AG04449 (cell line): ENCODE measurements around the gene TXNRD2.

ENCODE experiments used
- CTCF ChIA-PET: fragments of 350-600 bp; formaldehyde crosslinking; extraction: SDS; loops from one replicate; lab custom pipeline; 2021; ENCODE audit warnings: antibody characterized with exemption; lab: Yijun Ruan, JAX
- POLR2A ChIA-PET: fragments of 400-600, 350-600 bp; formaldehyde crosslinking; extraction: SDS; loops from one replicate; lab custom pipeline; 2020; ENCODE audit warnings: antibody characterized with exemption, inconsistent platforms; lab: Yijun Ruan, JAX
- DNase-seq: peaks from one replicate; pipeline ENCODE4 v3.0.0-alpha.2; 2010; ENCODE audit warnings: low read depth, low spot score
- H3K4me3 ChIP-seq: 2 replicates; pipeline ENCODE4 v1.5.1; 2011; ENCODE audit warnings: low read depth, mild to moderate bottlenecking, control low read depth, low read length
- TF ChIP-seq, protein P1 (sequence below): IDR thresholded peaks from one replicate; pipeline ENCODE4 v1.5.1; 2011; ENCODE audit warnings: mild to moderate bottlenecking, moderate library complexity, low read length, control low read depth, inconsistent platforms; ENCODE audit not compliant: insufficient read depth; ENCODE audit errors: missing control alignments

The TXNRD2 gene

DNA sequence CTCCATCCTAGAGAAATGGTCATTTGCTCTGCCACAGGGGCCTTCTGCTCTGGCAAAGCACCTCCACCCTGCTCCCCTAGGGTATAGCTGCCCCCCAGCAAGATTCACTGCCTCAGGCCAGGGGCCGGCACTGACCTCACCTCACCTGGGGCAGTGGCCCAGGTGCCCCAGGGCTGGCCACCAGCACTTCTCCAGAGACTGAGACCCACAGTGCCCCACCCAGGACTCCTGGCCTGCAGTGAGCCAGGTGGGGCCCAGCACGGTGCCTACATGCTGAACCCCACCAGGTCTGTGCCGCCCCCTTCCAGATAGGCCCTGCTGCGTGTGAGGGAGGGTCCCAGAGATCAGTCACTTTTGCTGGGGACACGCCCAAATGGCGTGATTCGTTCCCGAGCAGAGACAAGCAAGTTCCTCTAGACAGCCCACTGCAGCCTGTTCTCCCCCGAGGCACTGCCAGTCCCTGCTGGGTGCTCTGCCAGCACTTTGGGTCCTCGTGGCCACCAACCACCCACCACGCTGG lies 97.7 kb downstream of the TXNRD2 start:
- ChIA-PET POLR2A (interaction anchor here (1.6 kb wide), 1 partner anchor 11 kb away, joined by 5 read pairs; the partner anchor contains the start of genes GNB1L and RTL10), CTCF (interaction anchor here (1.2 kb wide), 1 partner anchor 114 kb away, joined by 5 read pairs; no protein-coding TSS in a partner anchor)

GRCh38 chr22:19843107-19843856 lies 98.3 kb downstream of the TXNRD2 start:
- ChIA-PET POLR2A (no interaction called here), CTCF (interaction anchor here (1.4 kb wide), 1 partner anchor 9 kb away, joined by 6 read pairs; no protein-coding TSS in a partner anchor)
- TF ChIP-seq, protein P1, sequence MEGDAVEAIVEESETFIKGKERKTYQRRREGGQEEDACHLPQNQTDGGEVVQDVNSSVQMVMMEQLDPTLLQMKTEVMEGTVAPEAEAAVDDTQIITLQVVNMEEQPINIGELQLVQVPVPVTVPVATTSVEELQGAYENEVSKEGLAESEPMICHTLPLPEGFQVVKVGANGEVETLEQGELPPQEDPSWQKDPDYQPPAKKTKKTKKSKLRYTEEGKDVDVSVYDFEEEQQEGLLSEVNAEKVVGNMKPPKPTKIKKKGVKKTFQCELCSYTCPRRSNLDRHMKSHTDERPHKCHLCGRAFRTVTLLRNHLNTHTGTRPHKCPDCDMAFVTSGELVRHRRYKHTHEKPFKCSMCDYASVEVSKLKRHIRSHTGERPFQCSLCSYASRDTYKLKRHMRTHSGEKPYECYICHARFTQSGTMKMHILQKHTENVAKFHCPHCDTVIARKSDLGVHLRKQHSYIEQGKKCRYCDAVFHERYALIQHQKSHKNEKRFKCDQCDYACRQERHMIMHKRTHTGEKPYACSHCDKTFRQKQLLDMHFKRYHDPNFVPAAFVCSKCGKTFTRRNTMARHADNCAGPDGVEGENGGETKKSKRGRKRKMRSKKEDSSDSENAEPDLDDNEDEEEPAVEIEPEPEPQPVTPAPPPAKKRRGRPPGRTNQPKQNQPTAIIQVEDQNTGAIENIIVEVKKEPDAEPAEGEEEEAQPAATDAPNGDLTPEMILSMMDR = no peak
- no peak overlapping the region for H3K4me3 ChIP-seq
- no peak for DNase-seq

More for the DNA sequence above, 97.7 kb downstream of the TXNRD2 start:
- no peak for DNase-seq
- TF ChIP-seq, protein P1 = no peak
- H3K4me3 ChIP-seq = no peak overlapping the region

DNA sequence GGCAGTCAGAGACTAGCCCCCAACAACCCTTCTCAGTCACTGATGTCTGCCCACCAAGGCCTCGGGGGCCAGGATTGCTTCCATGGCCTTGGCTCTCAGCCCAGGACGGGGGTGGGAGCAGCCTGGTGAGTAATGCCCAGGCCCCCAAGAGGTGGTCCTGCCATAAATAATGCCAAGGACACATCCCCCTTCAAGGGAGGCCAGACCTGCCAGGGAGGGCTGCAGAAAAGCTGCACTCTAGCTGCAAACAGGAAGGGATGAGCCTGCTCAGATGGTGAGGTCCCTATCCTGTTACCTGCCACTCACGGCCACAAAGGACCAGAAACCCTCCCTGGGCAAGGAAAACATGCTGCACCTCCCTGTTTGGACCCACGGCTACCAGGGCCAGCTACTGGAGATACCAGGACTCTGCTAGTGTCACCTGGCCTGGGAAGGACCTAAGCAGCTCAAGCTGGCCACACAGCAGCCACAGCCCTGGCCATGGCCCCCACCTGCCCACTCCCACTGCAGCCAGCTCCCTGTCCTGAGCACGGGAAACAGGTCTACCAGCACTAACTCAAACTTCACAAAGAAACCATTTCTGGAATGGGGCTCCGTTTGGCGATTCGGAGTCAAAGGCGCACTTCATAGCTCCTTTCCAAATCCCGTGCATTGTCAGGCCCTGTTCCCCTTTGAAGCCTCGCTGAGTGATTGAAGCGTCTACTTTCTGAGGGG lies 99.1 kb downstream of the TXNRD2 start:
- CTCF ChIA-PET = interaction anchor here (0.9 to 1.4 kb wide), 2 partner anchors 9 to 63 kb away, joined by 3 to 6 read pairs; no protein-coding TSS in a partner anchor
- H3K4me3 ChIP-seq = no peak overlapping the region
- no peak for DNase-seq

DNA sequence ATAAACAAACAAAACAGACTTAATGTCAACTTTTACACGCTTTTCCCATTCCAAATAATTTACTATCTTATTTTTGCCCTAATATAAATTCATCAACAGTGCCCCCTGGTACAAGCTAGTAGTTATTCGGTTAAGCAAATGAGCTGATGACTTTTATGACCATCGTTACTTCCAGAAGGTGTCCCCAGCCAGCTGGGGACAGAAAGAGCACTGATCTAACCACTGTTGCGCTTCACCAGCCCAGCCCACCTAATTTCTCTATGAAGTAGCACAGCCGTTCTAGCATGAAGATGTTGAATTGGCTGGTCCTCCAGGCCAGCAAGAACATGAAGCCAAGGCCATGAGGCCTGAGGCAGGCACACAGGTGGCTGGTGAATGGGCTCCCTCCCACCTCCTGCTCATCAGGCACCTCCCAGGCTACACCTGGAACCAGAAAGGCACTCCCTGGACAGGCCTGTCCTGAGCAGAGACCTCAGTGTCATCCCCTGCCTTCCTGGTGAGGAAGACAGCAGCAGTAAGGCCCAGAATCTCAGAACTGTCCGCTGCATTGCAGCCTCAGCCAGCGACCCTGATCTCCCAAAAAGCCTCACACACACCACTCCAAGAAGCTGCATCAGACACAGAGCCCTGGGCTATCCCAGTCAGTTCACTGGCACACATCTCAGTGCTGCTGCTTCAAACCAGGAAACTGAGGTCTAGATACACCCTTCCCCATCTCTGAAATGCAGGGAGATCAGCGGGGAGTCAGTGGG lies 99.8 kb downstream of the TXNRD2 start:
- ChIA-PET CTCF (interaction anchor here (0.9 kb wide), 1 partner anchor 63 kb away, joined by 3 read pairs; no protein-coding TSS in a partner anchor), POLR2A (no interaction called here)
- TF ChIP-seq, protein P1 = no peak
- no peak for DNase-seq
- no peak overlapping the region for H3K4me3 ChIP-seq

More for the DNA sequence above, 99.1 kb downstream of the TXNRD2 start:
- POLR2A ChIA-PET = no interaction called here
- TF ChIP-seq, protein P1 = no peak

GRCh38 chr22:19840955-19841640 lies 100.5 kb downstream of the TXNRD2 start:
- H3K4me3 ChIP-seq = no peak overlapping the region
- POLR2A ChIA-PET = no interaction called here
- DNase-seq = no peak
- TF ChIP-seq, protein P1 = no peak
- CTCF ChIA-PET = no interaction called here
